ENCODE results near the gene FBXW11. TPM values are rescaled to one million over a fixed set of nuclear protein-coding genes. Genes with fewer than 3 reads are reported as not detected.

Gene FBXW11
- total RNA-seq, 1 donor from 2014 or later: 52.5 TPM

GRCh38 chr5:171882118-171882517 lies 124.3 kb downstream of the FBXW11 start:
- Mint-ChIP-seq H3K4me3 (no peak overlapping the region), H3K27ac (no peak overlapping the region), H3K27me3 (no peaks in the 10 kb centered on the region), H3K9me3 (no peaks in the 10 kb centered on the region), H3K36me3 (peaks cover 33% of the 10 kb centered on the region), H3K4me1 (ENCODE audit: unreplicated experiment) (no peaks in the 10 kb centered on the region)
- DNase-seq (ENCODE audit: extremely low spot score, unreplicated experiment): no peak
- TF ChIP-seq CTCF (conservative IDR thresholded peaks at IDR 0.05): no peak

- no peak for TF ChIP-seq CTCF (conservative IDR thresholded peaks at IDR 0.05)
- H3K4me3 Mint-ChIP-seq: no peak overlapping the region
- H3K36me3 Mint-ChIP-seq: peaks cover 48% of the 10 kb centered on the region
- H3K27ac Mint-ChIP-seq: no peak overlapping the region
- H3K4me1 Mint-ChIP-seq (ENCODE audit: unreplicated experiment): no peaks in the 10 kb centered on the region
- DNase-seq (ENCODE audit: extremely low spot score, unreplicated experiment): no peak
- no peaks in the 10 kb centered on the region for H3K9me3 Mint-ChIP-seq
- H3K27me3 Mint-ChIP-seq: no peaks in the 10 kb centered on the region
Observed at GRCh38 chr5:171874234-171874633, 132.2 kb downstream of the FBXW11 start.

GRCh38 chr5:171872666-171873065 lies 133.8 kb downstream of the FBXW11 start:
- no peak for DNase-seq (ENCODE audit: extremely low spot score, unreplicated experiment)
- H3K9me3 Mint-ChIP-seq: no peaks in the 10 kb centered on the region
- no peaks in the 10 kb centered on the region for H3K4me1 Mint-ChIP-seq (ENCODE audit: unreplicated experiment)
- no peak overlapping the region for H3K4me3 Mint-ChIP-seq
- H3K27me3 Mint-ChIP-seq: no peaks in the 10 kb centered on the region
- TF ChIP-seq CTCF (conservative IDR thresholded peaks at IDR 0.05): no peak
- H3K27ac Mint-ChIP-seq: no peak overlapping the region
- peaks cover 58% of the 10 kb centered on the region for H3K36me3 Mint-ChIP-seq

GRCh38 chr5:171871711-171872110 lies 134.7 kb downstream of the FBXW11 start:
- peaks cover 56% of the 10 kb centered on the region for H3K36me3 Mint-ChIP-seq

GRCh38 chr5:171869956-171870355 lies 136.5 kb downstream of the FBXW11 start:
- no peak overlapping the region for H3K27ac Mint-ChIP-seq
- TF ChIP-seq CTCF (conservative IDR thresholded peaks at IDR 0.05): no peak

More at GRCh38 chr5:171871711-171872110, 134.7 kb downstream of the FBXW11 start:
- Mint-ChIP-seq H3K4me3 (no peak overlapping the region), H3K27me3 (no peaks in the 10 kb centered on the region), H3K27ac (no peak overlapping the region), H3K9me3 (no peaks in the 10 kb centered on the region), H3K4me1 (ENCODE audit: unreplicated experiment) (no peaks in the 10 kb centered on the region)
- no peak for TF ChIP-seq CTCF (conservative IDR thresholded peaks at IDR 0.05)
- no peak for DNase-seq (ENCODE audit: extremely low spot score, unreplicated experiment)

GRCh38 chr5:171868236-171868635 lies 138.2 kb downstream of the FBXW11 start:
- H3K4me3 Mint-ChIP-seq: no peak overlapping the region
- TF ChIP-seq CTCF (conservative IDR thresholded peaks at IDR 0.05): no peak
- DNase-seq (ENCODE audit: extremely low spot score, unreplicated experiment): no peak
- H3K36me3 Mint-ChIP-seq: peaks cover 38% of the 10 kb centered on the region
- no peaks in the 10 kb centered on the region for H3K27me3 Mint-ChIP-seq
- no peaks in the 10 kb centered on the region for H3K4me1 Mint-ChIP-seq (ENCODE audit: unreplicated experiment)
- H3K27ac Mint-ChIP-seq: no peak overlapping the region
- H3K9me3 Mint-ChIP-seq: no peaks in the 10 kb centered on the region

More at GRCh38 chr5:171869956-171870355, 136.5 kb downstream of the FBXW11 start:
- Mint-ChIP-seq H3K36me3 (peaks cover 44% of the 10 kb centered on the region), H3K27me3 (no peaks in the 10 kb centered on the region), H3K4me1 (ENCODE audit: unreplicated experiment) (no peaks in the 10 kb centered on the region), H3K4me3 (no peak overlapping the region), H3K9me3 (no peaks in the 10 kb centered on the region)
- DNase-seq (ENCODE audit: extremely low spot score, unreplicated experiment): no peak
